MCF 10A (cell line): ENCODE measurements around the gene NUTM2D. TPM values are rescaled to one million over a fixed set of nuclear protein-coding genes. Genes with fewer than 3 reads are reported as not detected.
A peak's percentile ranks its signal among the peaks of the same experiment; 100 is the strongest.
"Not testable (repeated sequence)": the region's sequence is repeated elsewhere in the genome, so short reads cannot be mapped to it uniquely, and the experiment has no call there.

Experiments
- BruUV-seq: library from RNA; stranded (reverse); fragments of 400-500 nt; replicated peaks from 2 replicates; lab custom pipeline; 2021; lab: Mats Ljungman, UMichigan
- CTCF ChIA-PET: fragments of 300-600 bp; sonication (Branson Sonifier 250); formaldehyde crosslinking; extraction: SDS; loops from one replicate; lab custom pipeline; 2021; ENCODE audit warnings: antibody characterized with exemption, inconsistent platforms; lab: Yijun Ruan, JAX
- POLR2A ChIA-PET: fragments of 300-600, 350-650 bp; sonication (Branson Sonifier 250); formaldehyde crosslinking; extraction: SDS; loops from one replicate; lab custom pipeline; 2020; ENCODE audit warnings: antibody characterized with exemption, inconsistent platforms; lab: Yijun Ruan, JAX
- DNase-seq: peaks from one replicate; pipeline ENCODE4 v3.0.0-alpha.2; 2018; ENCODE audit not compliant: unreplicated experiment
- H3K27ac Mint-ChIP-seq: one replicate; pipeline ENCODE4 v1.8.0; 2022; ENCODE audit warnings: mild to moderate bottlenecking, low read depth, mixed read lengths; ENCODE audit not compliant: unreplicated experiment
- H3K27me3 Mint-ChIP-seq: one replicate; pipeline ENCODE4 v1.8.0; 2022; ENCODE audit warnings: mixed read lengths; ENCODE audit not compliant: insufficient read depth, unreplicated experiment
- H3K36me3 Mint-ChIP-seq: one replicate; pipeline ENCODE4 v1.8.0; 2022; ENCODE audit warnings: mild to moderate bottlenecking, moderate library complexity, mixed read lengths; ENCODE audit not compliant: insufficient read depth, unreplicated experiment
- H3K4me1 Mint-ChIP-seq: one replicate; pipeline ENCODE4 v1.8.0; 2022; ENCODE audit warnings: mixed read lengths; ENCODE audit not compliant: insufficient read depth, unreplicated experiment
- H3K4me3 Mint-ChIP-seq: one replicate; pipeline ENCODE4 v1.8.0; 2022; ENCODE audit warnings: mild to moderate bottlenecking, moderate library complexity, mixed read lengths; ENCODE audit not compliant: unreplicated experiment
- H3K9me3 Mint-ChIP-seq: one replicate; pipeline ENCODE4 v1.8.0; 2022; ENCODE audit warnings: mixed read lengths; ENCODE audit not compliant: unreplicated experiment
- intact Hi-C: fragments of 100-400 bp; cut with micrococcal nuclease; formaldehyde crosslinking; loops from 2 replicates; pipeline ENCODE4 v1.14.1; 2022
- total RNA-seq: library from RNA; stranded (reverse); gene quantifications from 2 replicates; pipeline ENCODE4 v1.2.3, GENCODE V29; 2022

The NUTM2D gene
- total RNA-seq, 1 experiment from 2014 or later: 2.0 TPM

- H3K4me3 Mint-ChIP-seq, POLR2A ChIA-PET, H3K9me3 Mint-ChIP-seq, BruUV-seq, H3K27ac Mint-ChIP-seq, DNase-seq, intact Hi-C loops, H3K4me1 Mint-ChIP-seq, H3K27me3 Mint-ChIP-seq, CTCF ChIA-PET, H3K36me3 Mint-ChIP-seq: not testable (repeated sequence)
Observed at GRCh38 chr10:87327958-87328357, 29.6 kb upstream of the NUTM2D start.

DNA sequence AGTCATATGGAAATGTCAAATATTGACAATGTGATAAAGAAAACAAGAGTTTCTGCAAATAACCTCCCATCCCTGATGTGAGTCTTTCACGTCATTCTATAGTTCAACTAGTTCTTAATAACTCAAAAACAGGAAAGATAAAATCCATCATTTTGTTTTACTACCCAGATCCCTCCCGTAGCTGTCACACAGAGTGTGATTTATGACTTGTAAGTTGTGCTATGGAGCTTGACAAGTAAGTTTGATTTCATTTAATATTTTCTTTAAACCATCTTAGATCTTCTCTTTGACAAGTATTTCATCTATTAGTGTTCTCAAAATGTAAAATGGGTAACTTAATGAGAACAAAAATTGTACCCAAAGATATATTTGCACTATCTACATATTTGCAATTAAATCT is 28.4 kb upstream of the NUTM2D start:
- H3K27ac Mint-ChIP-seq, POLR2A ChIA-PET, CTCF ChIA-PET, H3K4me3 Mint-ChIP-seq, H3K27me3 Mint-ChIP-seq, H3K36me3 Mint-ChIP-seq, DNase-seq, BruUV-seq, H3K4me1 Mint-ChIP-seq, H3K9me3 Mint-ChIP-seq, intact Hi-C loops: not testable (repeated sequence)

- H3K9me3 Mint-ChIP-seq, intact Hi-C loops, DNase-seq, CTCF ChIA-PET, BruUV-seq, H3K4me1 Mint-ChIP-seq, H3K27ac Mint-ChIP-seq, H3K4me3 Mint-ChIP-seq, POLR2A ChIA-PET, H3K27me3 Mint-ChIP-seq: not testable (repeated sequence)
- H3K36me3 Mint-ChIP-seq: peaks cover 20% of the 10 kb centered on the region
Observed at GRCh38 chr10:87332687-87333086, 24.9 kb upstream of the NUTM2D start.

- Mint-ChIP-seq H3K4me1 (peaks cover 27% of the 10 kb centered on the region), H3K36me3 (peaks cover 17% of the 10 kb centered on the region), H3K27ac (peak overlapping the region; percentile 65), H3K4me3 (peak overlapping the region; percentile 69)
- CTCF ChIA-PET: interaction anchor here (0.9 kb wide), 1 partner anchor 401 kb away, joined by 3 read pairs; no protein-coding TSS in a partner anchor
- H3K9me3 Mint-ChIP-seq, POLR2A ChIA-PET, H3K27me3 Mint-ChIP-seq, BruUV-seq, intact Hi-C loops: not testable (repeated sequence)
- DNase-seq: peak; percentile 8
Observed at GRCh38 chr10:87340411-87340810, 17.1 kb upstream of the NUTM2D start.

DNA sequence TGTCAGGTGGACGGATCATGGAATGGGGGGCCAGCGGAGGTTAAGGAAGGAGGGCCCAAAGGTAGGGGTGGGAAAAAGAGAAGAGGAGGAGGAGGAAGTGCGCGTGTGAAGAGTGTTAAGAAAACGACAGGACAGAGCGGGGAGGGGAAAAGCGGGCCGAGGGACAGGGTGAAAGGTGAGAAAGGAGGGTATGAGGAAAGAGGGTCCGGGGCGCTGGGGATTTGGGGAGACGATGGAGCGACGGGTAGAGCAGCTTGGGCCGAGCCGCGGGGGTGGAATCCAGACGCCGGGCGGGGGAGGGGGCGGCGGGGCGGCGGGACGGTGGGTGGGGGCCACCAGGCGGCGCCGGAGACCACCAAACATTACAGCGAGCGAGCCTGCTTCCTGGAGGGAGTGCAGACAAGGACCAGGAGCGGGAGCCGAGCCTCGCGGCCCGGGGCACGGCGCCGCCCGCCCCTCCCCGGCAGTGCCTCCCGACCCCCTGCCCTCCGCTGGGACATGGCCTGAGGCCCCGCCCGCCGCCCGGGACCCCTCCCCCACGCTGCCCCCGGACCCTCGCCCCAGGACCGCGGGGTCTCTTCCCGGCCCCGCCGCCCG is 15.9 kb upstream of the NUTM2D start:
- peak overlapping the region; percentile 91 for H3K27ac Mint-ChIP-seq
- H3K27me3 Mint-ChIP-seq, BruUV-seq: not testable (repeated sequence)

GRCh38 chr10:87342249-87342710 is 15.3 kb upstream of the NUTM2D start:
- CTCF ChIA-PET, H3K36me3 Mint-ChIP-seq, H3K9me3 Mint-ChIP-seq, BruUV-seq, intact Hi-C loops, H3K27me3 Mint-ChIP-seq: not testable (repeated sequence)
- peak overlapping the region; percentile 91 for H3K27ac Mint-ChIP-seq
- H3K4me3 Mint-ChIP-seq: peak overlapping the region; percentile 75
- peak; percentile 86 for DNase-seq
- POLR2A ChIA-PET: interaction anchor here (1.2 kb wide), 1 partner anchor 163 kb away, joined by 5 read pairs; the partner anchor contains the start of gene MINPP1
- peaks cover 27% of the 10 kb centered on the region for H3K4me1 Mint-ChIP-seq

More for the DNA sequence above, 15.9 kb upstream of the NUTM2D start:
- intact Hi-C loops, CTCF ChIA-PET, DNase-seq, POLR2A ChIA-PET, H3K9me3 Mint-ChIP-seq: not testable (repeated sequence)
- peak overlapping the region; percentile 75 for H3K4me3 Mint-ChIP-seq
- H3K4me1 Mint-ChIP-seq: peaks cover 27% of the 10 kb centered on the region
- H3K36me3 Mint-ChIP-seq: peaks cover 13% of the 10 kb centered on the region
